HG02870 (cell line): ENCODE measurements around the gene AASDH.
A peak's percentile ranks its signal among the peaks of the same experiment; 100 is the strongest.
"Not testable (repeated sequence)": the region's sequence is repeated elsewhere in the genome, so short reads cannot be mapped to it uniquely, and the experiment has no call there.

Experiments
- ATAC-seq: cut with Tn5 transposase; IDR thresholded peaks from one replicate; pipeline ENCODE4 v1.9.1; 2021; ENCODE audit warnings: mild to moderate bottlenecking, moderate library complexity; ENCODE audit not compliant: unreplicated experiment

Gene AASDH

DNA sequence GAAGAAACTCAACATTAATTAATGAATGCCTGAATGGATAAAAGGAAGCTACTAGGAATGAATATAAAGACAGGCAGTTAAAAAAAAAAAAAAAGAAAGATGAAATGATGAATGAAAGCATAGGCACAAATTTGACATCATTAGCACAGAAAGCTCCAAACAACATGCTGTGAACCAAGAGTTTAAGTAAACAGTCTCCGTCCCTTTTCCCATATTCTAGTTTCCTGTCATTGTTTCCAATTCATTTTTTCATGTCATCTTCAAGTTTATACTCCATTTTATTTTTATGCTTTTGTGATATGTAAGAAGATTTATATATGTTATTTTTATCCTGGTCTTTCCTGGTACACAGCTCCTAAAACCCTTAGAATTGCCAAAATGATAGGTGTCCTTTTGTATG is 17.7 kb upstream of the AASDH start:
- ATAC-seq: no peak

- no peak for ATAC-seq
Observed at GRCh38 chr4:56400560-56400959, 13.3 kb upstream of the AASDH start.

DNA sequence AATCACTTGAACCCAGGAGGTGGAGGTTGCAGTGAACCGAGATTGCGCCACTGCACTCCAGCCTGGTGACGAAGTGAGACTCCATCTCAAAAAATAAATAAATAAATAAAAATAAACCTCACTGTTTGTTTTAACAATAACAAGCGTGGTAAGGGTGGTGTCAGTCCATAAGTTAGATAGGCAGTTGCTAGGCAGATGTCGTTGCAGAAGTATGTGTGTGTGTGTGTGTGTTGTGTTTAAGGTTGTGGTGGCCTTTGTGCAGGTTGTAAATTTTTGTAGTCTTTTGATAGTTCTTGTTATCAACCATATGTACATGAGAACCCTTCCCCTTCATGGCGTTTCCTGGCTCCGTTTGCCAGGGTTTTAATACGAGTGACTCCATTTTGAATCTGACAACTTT is 4.0 kb upstream of the AASDH start:
- no peak for ATAC-seq

GRCh38 chr4:56389558-56389957 is 2.3 kb upstream of the AASDH start:
- ATAC-seq: peak; percentile 19

- ATAC-seq: no peak
Observed at GRCh38 chr4:56388306-56388705, 1.0 kb upstream of the AASDH start.

GRCh38 chr4:56386091-56386490 is 1.2 kb downstream of the AASDH start:
- ATAC-seq: no peak

GRCh38 chr4:56375458-56375857 is 11.8 kb downstream of the AASDH start:
- no peak for ATAC-seq

DNA sequence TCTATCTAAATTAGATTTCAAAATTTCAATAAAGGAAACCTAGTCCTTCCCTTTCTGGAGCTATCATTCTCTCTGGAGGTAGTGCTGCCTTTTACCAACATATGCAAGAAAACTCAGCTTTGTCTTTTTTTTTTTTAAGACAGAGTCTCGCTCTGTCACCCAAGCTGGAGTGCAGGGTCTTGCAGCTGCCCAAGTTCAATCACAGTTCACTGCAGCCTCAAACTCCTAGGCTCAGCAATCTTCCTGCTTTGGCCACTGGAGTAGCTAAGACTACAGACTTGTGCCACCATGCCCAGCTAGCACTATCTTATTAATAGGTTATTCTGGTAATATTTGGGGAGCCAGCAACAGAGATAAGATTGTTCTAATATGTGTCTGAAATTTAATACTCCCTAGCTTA is 12.3 kb downstream of the AASDH start:
- ATAC-seq: no peak

DNA sequence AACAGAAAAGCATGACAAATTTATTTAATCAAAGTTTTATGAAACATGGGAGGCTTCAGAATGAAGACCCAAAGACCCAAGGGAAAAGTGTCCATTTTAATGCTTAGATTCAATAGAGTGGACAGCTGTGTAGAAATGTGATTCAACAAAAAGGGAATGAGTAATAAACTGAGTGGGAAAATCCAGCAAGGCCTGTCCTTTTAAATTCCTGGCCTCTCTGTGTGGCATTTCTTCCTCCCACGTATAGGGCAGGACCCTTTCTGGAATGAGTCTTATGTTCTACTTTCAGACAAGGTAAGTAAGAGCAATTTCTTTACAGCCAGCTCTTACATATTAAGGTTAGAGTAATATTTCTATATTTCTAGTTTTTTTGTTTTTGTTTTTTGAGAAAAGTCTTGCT is 14.5 kb downstream of the AASDH start:
- no peak for ATAC-seq

DNA sequence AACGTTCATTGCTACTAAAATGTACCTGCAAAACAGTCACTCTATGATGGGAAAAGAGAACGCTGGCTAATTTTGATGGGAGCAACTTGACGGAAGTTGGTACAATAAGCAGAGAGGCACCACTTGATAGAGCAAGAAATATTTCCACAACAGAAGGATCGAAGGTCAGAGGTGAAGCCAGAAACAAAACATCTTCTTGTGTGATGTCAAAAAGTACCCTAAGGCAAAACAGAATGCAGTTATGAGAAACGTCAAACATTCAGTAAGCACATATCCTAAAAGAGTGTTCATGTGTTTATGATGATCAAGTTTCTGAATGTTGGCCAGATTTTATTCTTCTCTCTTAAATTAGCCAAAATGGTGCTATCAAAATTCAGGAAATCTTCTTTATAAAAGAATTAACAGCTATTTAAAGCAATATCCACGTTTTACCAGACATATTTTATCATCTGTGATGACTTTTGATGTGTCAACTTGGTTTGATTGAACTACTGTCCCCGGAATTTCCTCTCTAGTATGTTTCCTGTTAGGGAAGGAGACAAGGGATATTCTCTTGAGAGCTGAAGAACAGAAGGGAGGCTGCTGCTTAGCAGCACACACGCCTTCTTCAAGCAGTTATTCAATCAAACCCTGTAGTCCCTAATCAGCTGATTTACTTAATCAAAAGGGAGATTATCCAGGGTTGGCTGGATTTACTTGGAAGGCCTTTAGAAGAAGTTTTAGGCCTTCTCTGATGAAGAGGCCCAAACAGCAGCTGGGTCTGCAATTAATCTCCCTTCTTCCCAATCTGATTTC is 15.7 kb downstream of the AASDH start:
- no peak for ATAC-seq

- no peak for ATAC-seq
Observed at GRCh38 chr4:56370377-56370776, 16.9 kb downstream of the AASDH start.

DNA sequence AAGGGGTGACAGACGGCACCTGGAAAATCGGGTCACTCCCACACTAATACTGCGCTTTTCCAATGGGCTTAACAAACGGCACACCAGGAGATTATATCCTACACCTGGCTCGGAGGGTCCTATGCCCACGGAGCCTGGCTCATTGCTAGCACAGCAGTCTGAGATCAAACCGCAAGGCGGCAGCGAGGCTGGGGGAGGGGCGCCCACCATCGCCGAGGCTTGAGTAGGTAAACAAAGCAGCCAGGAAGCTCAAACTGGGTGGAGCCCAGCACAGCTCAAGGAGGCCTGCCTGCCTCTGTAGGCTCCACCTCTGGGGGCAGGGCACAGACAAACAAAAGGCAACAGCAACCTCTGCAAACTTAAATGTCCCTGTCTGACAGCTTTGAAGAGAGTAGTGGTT is 24.3 kb downstream of the AASDH start:
- ATAC-seq: not testable (repeated sequence)

DNA sequence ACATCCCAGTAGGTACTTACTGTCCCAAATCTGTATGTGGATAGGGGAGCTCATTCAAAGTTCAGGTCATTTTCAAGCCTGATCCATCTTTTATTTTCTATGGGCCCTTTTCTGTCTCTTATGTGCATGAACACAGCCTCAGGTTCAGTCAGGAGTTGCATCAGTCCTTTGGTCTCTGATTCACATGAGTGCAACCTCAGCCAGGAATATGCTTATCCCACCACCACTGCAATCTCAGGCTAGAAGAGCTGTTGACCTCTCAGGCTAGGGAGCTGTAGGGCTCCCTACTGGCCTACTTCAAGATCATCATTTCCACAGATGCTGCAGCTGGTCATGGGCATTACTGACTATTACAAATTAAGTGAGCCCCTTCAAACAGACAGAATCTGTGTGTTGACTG is 27.2 kb downstream of the AASDH start:
- no peak for ATAC-seq

DNA sequence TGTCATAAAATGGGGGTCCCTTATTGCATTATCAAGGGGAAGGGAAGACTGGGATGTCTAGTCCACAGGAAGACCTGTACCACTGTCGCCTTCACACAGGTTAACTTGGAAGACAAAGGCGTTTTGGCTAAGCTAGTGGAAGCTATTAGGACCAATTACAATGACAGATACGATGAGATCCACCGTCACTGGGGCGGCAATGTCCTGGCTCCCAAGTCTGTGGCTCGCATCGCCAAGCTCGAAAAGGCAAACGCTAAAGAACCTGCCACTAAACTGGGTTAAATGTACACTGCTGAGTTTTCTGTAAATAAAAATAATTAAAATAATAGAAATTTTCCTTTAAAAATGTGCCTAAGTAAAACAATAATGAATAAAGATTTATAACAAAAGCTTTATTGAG is 30.6 kb downstream of the AASDH start:
- no peak for ATAC-seq

DNA sequence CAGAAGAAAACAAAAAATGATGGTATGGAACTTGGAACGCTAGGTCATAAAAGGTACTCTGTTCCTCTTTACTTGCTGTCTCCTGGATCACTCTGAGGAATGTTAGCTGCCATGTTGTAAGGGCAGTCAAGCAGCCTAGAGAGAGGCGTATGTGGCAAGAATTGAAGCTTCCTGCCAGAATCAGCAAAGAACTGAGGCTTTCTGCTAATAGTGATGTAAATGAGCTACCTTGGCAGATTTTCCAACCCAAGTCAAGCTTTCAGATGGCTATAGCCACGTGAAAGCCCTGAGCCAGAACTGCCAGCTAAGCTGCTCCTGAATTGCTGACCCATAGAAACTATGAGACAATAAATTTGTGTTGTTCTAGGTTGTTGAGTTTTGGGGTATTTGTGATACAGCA is 38.7 kb downstream of the AASDH start:
- no peak for ATAC-seq

- no peak for ATAC-seq
Observed at GRCh38 chr4:56345458-56345857, 41.8 kb downstream of the AASDH start.

DNA sequence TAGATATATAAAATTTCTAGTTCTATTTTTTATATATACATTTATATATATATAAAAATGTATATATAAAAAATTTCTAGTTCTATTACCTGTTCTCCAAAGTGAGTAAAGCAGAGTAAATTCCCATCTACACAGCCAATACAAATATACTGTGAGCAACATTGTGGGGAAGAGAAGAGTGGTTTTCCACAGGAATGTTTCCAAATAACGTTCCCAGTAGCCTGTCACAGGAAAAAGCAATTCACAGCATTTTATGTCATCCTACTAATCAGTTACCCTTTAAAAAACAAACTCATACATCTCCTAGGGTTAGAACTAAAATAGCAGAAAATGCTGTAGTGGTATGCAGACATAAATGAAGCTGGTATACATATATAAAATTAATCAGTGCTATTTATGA is 44.5 kb downstream of the AASDH start:
- ATAC-seq: no peak

- no peak for ATAC-seq
Observed at GRCh38 chr4:56330691-56331090, 56.6 kb downstream of the AASDH start.

GRCh38 chr4:56326363-56326762 is 60.9 kb downstream of the AASDH start:
- ATAC-seq: no peak

DNA sequence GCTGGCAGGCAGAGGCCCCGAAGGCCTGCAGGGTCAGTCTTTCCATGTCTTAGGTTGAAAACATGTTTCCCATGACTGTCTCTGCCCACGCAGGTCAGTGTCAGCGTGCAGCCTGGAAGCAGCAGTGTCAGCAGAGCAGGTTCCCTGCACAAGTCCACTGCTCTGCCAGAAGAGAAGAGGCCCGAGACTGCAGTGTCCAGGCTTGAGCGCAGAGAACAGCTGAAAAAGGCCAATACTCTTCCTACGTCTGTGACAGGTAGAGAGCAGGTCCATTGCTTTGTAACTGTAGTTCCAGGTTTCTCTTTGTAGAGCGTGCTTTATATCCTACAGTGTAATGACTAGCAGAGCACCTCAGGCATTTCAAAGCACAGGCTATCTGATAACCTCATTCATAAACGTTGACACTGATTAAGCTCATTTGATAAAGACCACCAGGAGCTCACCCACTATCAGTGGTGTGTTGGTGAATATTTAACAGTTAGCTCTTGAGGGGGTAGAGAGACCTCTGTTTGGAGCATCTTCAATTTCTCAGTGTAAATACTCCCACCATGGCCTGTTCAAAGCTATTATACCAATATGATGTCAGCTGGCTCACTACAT is 63.2 kb downstream of the AASDH start:
- no peak for ATAC-seq

DNA sequence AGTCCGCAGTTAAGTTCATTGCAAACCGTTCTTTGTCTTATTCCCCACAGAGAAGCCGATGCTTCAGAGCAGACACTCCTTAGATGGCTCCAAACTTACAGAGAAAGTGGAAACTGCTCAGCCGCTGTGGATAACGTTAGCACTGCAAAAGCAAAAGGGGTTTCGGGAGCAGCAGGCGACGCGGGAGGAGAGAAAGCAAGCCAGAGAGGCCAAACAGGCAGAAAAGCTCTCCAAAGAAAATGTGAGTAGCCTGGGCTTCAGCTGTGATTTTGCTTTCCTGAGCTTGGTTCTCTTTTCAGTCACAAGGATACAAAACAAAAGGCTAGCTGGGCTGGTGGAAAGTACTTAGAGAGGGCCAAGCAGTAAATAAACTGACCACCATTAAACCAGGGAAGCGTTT is 64.0 kb downstream of the AASDH start:
- no peak for ATAC-seq

- no peak for ATAC-seq
Observed at GRCh38 chr4:56321251-56321650, 66.0 kb downstream of the AASDH start.

GRCh38 chr4:56320293-56320692 is 67.0 kb downstream of the AASDH start:
- no peak for ATAC-seq
